Measurements from ENCODE around the gene TALDO1.

Gene TALDO1

DNA sequence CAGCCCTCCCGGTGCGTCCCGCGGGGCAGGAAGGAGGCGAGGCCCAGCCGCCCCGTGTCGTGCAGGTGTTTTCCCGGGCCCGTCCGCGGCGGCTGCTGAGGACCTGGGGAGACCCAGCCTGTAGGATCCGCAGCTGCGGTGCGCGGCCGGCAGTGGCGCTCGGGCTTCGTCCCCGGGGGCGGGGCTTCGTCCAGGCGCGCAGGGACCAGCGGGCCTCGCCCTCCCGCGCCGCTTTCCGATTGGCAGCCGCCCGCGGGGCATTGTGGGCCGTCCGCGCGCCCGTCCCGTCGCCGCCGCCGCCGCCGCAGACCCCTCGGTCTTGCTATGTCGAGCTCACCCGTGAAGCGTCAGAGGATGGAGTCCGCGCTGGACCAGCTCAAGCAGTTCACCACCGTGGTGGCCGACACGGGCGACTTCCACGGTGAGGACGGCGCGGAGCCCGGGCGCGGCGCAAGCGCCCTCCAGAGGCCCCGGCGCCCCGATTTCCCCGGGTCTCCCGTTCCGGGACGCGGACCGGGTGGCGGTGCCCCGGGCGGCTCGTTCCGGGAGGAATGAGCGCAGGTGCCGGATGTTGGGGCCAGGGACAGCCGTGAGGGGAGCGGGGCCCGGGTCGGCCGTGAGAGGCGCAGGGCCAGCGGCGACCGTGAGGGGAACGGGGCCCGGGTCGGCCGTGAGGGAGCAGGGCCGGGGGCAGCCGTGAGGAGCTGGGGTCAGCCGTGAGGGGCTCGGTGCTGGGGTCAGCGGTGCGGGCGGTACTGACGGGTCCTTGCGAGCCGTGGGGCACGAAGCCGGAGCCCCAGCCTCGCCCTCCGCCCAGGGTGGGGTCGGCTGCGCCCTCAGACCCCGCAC, at the start of gene TALDO1:
TALDO1 (plus strand) TSS at position 307 of the 849 bp plus-strand sequence; CDS start at position 325, 18 bp downstream.
- DNase-seq = peak; percentile 77 to 96

DNA sequence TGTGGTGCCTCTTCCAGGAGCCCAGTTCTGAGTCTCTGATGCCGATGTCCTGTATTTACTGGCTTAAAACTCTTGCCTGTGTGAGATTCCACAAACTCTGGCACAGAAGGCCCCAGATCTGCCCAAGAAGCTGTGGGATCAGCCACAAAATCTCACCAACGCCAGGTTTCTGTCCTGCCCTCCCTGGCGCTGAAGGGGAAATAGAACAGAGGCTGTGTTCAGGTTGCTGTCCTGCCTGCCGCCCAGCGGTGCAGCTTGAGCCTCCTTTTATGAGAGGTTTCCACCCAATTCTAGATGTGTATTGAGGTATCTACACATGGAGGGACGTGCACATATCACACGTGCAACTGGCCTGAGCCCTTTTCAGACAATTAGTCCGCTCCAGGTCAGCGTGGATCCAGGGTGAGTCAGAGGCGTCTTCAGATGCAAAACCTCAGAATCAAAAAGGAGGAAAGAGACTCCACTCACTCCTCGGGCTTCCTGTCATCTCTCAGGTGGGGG, 49.4 kb upstream of the TALDO1 start:
- no peak for DNase-seq

DNA sequence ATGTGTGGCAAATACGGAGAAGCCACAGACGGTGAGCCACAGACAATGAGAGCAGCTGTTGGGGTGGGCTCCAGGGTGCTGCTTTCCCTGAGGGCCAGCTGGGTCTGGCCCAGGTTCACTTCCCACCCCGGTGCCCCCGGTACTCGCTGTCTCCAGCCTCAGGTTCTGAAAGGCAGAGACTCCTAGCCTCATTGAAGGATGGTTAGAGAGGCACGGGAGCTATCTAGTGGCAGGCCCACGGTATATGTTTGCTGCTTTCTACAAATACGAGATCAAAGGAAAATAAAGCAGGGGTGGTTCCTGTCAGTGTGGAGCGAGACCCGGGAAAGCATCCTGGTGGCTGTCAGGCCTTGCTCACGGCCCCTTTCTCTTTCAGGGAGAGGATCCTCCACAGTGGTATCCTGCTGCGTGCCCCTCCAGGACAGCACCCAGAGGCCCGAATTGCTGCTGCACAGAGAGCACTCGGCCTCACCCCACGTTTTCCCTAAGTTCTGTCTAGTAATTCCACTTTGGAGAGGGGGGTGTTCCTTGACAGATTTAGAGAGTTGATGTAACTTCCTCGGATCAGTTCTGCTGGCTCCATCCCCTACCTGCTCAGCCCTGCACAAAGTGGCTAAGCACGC, 48.7 kb upstream of the TALDO1 start:
- no peak for DNase-seq

- DNase-seq = no peak
These were observed 48.2 kb upstream of the TALDO1 start for GRCh38 chr11:699116-699508.

DNA sequence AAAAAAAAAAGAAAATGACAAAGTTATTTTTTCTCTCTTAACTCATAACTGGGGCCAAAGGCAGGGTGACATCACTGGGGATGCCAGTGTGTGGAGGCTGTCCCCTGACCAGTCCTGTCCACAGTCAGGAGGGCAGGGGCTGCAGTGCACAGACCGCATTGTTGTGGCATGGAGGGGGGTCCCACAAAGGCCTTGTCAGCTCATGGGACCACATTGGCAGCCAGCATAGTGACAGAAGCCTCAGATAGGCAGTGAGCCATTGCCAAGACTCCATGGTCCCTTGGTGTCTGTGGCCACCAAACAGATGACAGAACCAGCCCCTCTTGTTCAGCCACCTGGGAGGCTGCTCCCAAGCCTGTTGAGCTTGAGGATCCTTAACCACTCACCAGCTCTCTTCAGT, 47.5 kb upstream of the TALDO1 start:
- peak; percentile 29 to 63 for DNase-seq

- no peak for DNase-seq
These were observed 45.4 kb upstream of the TALDO1 start for GRCh38 chr11:701741-702461.

DNA sequence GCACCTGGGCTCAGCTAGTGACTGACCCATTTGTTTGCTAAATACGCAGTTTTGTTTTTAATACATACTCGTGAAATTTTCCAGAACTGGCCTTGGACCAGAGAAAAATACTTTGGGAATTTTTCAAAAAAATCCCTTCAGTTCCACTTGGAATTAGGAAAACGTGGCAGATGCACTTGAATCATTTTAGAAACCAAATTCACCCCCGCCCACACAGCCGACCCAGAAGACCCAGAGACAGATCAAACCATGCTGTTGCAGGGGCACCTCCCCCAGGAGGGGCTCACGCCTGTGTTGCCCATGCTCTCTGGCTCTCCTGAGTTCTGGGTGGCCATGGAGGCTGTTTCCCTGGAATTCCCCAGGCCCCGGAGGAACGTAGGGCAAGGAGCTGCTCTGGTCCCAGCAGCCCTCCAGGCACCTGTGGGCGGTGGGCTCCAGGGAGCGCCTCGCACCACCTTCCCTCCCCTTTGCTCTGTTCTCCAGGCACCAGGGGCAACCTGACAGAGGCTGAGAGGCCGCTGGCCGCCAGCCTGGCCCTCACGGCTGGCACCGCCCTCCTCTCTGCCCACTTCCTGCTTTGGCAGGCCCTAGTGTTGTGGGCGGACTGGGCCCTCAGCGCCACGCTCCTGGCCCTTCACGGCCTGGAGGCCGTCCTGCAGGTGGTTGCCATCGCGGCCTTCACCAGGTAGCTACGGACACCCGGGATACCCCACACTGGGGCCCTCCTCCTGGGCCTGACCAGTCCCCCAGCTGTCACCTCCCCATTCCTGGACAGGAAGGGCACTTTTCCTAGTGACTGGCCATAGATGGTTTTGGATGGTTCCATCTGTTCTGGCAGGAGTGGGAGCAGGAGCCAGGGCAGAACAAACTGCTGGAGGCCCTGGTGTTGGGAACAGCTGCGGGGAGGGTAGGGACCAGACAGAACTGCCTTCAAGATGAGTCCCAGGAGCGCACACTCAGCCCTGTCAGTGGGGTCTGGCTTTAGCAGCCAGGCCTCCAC, 44.5 kb upstream of the TALDO1 start:
- DNase-seq = no peak

GRCh38 chr11:703506-703905, 43.8 kb upstream of the TALDO1 start:
- no peak for DNase-seq

GRCh38 chr11:704228-704674, 43.0 kb upstream of the TALDO1 start:
- DNase-seq = no peak

DNA sequence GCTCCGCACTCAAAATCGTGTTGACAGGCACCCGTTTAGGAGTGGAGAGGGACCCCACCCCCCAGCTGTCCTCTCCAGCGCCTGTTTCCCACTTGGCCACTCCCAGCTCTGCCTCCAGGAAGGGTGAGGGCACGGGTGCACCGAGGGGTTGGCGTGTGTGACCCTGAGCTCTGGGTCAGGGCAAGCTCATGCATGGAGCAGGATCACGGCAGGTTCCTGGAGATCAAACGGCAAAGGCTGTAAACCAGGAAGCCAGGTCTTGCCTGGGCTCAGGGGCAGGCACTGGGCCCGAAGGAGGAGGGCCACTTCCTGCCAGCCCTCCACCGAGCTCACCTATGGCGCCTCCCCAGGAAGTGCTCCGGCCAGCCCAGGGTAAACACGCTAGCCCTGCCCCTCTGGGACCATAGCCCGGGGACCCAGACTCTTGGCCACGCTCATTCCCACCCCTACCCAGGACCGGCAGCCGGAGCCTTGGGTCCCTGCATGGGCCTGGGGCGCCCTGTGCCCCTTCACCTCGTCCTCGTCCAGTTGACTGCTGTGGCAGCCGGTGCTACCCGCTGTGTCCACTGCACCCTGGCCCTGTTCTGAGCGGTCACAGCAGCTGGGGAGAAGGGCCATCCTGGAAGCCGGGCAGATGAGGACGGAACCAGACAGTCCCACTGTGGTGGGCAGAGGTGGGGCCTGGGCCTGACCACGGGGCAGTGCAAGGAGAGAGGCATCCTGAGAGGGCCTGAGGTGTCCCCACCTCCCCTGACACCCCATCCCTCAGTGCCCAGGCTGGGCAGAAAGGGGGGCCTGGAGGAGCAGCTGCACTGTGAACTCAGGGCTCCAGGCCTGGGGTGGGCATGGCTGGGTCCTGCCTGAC, 42.3 kb upstream of the TALDO1 start:
- no peak for DNase-seq

DNA sequence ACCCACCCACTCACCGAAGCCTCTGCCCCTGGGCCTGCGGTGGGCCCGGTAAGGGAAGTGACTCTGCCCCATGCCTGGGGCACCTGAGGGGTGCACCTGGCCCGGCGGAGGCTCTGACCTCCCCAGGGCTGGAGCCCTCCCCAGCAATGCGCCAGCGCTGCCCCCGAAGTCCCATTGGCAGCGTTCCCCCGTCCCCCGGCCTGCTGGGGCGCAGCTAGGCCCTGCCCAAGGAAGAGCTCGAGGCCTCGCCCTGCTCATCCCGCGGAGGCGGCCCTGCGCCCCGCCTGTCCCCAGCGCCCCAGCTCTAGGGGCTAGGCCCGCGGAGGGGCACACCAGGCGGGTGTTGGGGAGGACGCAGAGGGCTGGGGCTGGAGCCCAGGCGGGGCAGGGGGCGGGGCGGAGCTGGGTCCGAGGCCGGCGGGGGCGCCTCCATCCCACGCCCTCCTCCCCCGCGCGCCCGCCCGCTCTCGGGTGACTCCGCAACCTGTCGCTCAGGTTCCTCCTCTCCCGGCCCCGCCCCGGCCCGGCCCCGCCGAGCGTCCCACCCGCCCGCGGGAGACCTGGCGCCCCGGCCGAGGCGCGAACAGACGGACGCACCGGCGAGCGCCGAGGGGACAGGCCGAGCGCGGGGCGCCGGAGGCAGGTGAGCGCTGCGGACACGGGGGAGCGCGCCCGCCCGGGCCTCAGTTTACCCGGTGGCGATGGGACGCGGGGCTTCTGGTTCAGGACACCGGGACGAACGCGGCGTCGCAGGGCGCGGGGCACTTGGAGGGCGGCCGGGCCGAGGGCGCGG, 41.4 kb upstream of the TALDO1 start, which contains the start of gene EPS8L2:
EPS8L2 (plus strand) TSS at position 586 of the 793 bp plus-strand sequence. CDS start 3,177 bp downstream, outside the sequence.
- no peak for DNase-seq

GRCh38 chr11:706439-706956, 40.8 kb upstream of the TALDO1 start:
- DNase-seq = no peak

GRCh38 chr11:706957-707816, 40.1 kb upstream of the TALDO1 start:
- DNase-seq = no peak

GRCh38 chr11:707817-708420, 39.3 kb upstream of the TALDO1 start:
- no peak for DNase-seq

GRCh38 chr11:708511-708910, 38.8 kb upstream of the TALDO1 start:
- no peak for DNase-seq

GRCh38 chr11:709109-709997, 37.9 kb upstream of the TALDO1 start:
- DNase-seq = no peak

DNA sequence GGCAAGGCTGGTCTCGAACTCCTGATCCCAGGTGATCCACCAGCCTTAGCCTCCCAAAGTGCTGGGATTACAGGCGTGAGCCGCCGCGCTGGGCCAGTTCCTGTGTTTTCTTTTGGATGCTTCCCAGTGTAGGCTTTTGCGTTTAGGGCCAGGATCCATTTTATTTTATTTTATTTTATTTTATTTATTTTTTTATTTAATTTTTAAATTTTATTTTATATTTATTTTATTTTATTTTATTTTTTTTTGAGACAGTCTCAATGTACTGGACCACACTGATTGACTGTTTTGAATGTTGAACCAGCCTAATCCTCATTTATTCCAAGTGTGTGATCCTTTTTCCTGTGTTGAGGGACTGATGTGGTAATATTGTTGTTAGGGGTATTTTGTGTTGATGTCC, 32.8 kb upstream of the TALDO1 start:
- no peak for DNase-seq

Measured in NCI-H187 (cell line).